Heart left ventricle (tissue), 13 donors: ENCODE measurements around the gene TRIM3.

Source experiments
- CTCF ChIP-seq, 12 donors: fragments of 200-600 bp; sonication (generic) in 4 of 12; IDR thresholded peaks; one replicate each; pipeline versions ENCODE4 v1.5.0 to v1.8.0; 2018 to 2022; ENCODE audit warnings: antibody characterized with exemption in 12 of 12, mild to moderate bottlenecking in 5 of 12
- POLR2A ChIP-seq, 2 donors: fragments of 450-650 bp; IDR thresholded peaks; one replicate each; pipeline ENCODE4 v1.6.1; 2017; ENCODE audit warnings: antibody characterized with exemption in 2 of 2, mild to moderate bottlenecking in 2 of 2, moderate library complexity in 2 of 2
- donor health status: ischemic (EF 13 %, LVEDD 7.1; RV severe dilation, severe dysfunction).
- donor health status: DM: no; HTN: yes; CAD: no.
- donor health status: DM: no; HTN: no; CAD: no.
- donor health status: ischemic (EF 25% LVEDD 6.9; RV normal size, moderate dysfunction).
- donor health status: ischemic (EF 25% LVEDD 5.7; RV mildly dilated, moderate dysfunction).
- donor health status: ischemic (EF 35%, LVEDD 5.7; RV mildly dilated, moderate dysfunction).
- donor health status: nonischemic (EF 11% LVEDD 7.7; RV severe dilation, severe dysfunction).
- donor health status: DM: yes; HTN: yes; CAD: no.
- donor health status: PGD.
- donor health status: ischemic (EF 29% LVEDD 5.4; RV normal size, mild dysfunction).
- donor health status: nonischemic (EF 23%, LVEDD 6.1; RV moderate dilation, normal function).

GRCh38 chr11:6486256-6486655, 12.5 kb upstream of the TRIM3 start:
- TF ChIP-seq POLR2A (IDR thresholded peaks at IDR 0.05) (no peak), CTCF (IDR thresholded peaks at IDR 0.05) (no peak)
